Lower lobe of right lung (tissue), 2 donors: ENCODE results near the gene ENO3. TPM values are rescaled to one million over a fixed set of nuclear protein-coding genes. Genes with fewer than 3 reads are reported as not detected.
A peak's percentile ranks its signal among the peaks of the same experiment; 100 is the strongest.

Source experiments
- ATAC-seq, 2 donors: fragments of 200-7000 bp; cut with Tn5 transposase; one replicate each; pipeline ENCODE4 v1.9.1; 2020 to 2022; ENCODE audit warnings: mild to moderate bottlenecking in 2 of 2, moderate library complexity in 2 of 2
- DNase-seq: peaks from one replicate; pipeline ENCODE4 v3.0.0-alpha.2; 2020
- H3K27ac ChIP-seq: fragments of 200-600 bp; one replicate; pipeline ENCODE4 v1.8.0; 2022
- H3K27me3 ChIP-seq: fragments of 200-600 bp; one replicate; pipeline ENCODE4 v1.8.0; 2022; ENCODE audit warnings: low read depth
- H3K36me3 ChIP-seq: fragments of 200-600 bp; one replicate; pipeline ENCODE4 v1.8.0; 2022; ENCODE audit warnings: mild to moderate bottlenecking
- H3K4me1 ChIP-seq: fragments of 200-600 bp; one replicate; pipeline ENCODE4 v1.8.0; 2022
- H3K4me3 ChIP-seq: fragments of 200-600 bp; one replicate; pipeline ENCODE4 v1.8.0; 2022; ENCODE audit warnings: mild to moderate bottlenecking
- H3K9me3 ChIP-seq: fragments of 200-600 bp; one replicate; pipeline ENCODE4 v1.8.0; 2022
- intact Hi-C: fragments of 100-400 bp; cut with DNase I; formaldehyde crosslinking; loops from one replicate; pipeline ENCODE4 v1.11.0; 2022
- total RNA-seq: library from RNA; stranded (reverse); fragmentation: NEBNext Ultra II Directional; extraction: Animal tissue kit (Norgen Biotek cat#: 25700); gene quantifications from one replicate; pipeline ENCODE4 v1.2.1, GENCODE V29; 2021
- TF ChIP-seq, protein P1 (sequence below): fragments of 200-600 bp; IDR thresholded peaks from one replicate; pipeline ENCODE4 v1.8.0; 2022; ENCODE audit warnings: antibody characterized with exemption, mild to moderate bottlenecking
- donor health status: DM: no; HTN: yes; CAD: no; lungs with severe emphysema.

Gene ENO3
- total RNA-seq, 1 donor from 2014 or later: 8.2 TPM

DNA sequence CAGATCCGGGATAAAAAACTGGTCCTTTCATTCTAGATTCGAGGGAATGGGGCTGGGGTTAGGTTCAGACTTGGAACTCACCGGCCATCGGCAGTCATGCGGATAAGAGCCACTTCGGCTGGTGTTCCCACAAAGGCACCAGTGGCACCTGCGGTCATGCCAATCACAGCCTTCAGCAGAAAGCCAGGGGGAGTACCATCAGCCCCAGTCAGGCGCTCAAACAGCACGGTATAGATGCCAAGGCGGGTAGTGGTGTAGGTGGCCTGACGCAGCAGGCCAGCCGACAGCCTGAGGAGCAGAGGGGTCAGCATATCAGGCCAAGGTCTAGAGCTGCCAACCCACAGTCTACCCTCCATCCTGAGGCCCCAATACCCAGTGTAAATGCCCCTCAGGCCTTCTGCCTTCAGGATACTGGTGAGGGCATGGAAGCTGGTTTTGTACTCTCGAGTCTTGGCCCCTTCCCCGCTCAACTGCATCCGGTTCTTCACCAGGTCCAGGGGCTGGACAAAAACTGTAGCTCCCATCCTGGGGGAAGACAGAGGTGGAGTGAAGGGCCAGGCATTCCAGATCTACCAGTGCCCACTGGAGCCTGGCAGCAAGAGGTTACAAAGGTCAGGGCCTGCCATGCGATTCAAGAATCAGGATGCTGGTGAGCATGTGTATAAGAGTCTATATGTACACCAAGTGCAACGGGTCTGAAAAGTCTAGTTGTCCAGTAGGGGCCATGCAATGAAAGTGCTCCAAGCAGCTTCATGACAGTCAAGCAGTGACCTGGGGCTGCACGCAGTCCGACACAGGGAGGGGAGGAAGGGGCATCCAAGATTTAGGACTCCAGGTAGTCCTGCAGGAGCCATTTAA lies 12.0 kb upstream of the ENO3 start:
- Histone ChIP-seq H3K27ac (peak overlapping the region; percentile 90), H3K4me1 (peaks cover 49% of the 10 kb centered on the region), H3K36me3 (peaks cover 50% of the 10 kb centered on the region), H3K27me3 (no peaks in the 10 kb centered on the region), H3K4me3 (peak overlapping the region; percentile 97), H3K9me3 (no peaks in the 10 kb centered on the region)
- intact Hi-C loops: no loop called here
- DNase-seq: no peak
- TF ChIP-seq, protein P1, sequence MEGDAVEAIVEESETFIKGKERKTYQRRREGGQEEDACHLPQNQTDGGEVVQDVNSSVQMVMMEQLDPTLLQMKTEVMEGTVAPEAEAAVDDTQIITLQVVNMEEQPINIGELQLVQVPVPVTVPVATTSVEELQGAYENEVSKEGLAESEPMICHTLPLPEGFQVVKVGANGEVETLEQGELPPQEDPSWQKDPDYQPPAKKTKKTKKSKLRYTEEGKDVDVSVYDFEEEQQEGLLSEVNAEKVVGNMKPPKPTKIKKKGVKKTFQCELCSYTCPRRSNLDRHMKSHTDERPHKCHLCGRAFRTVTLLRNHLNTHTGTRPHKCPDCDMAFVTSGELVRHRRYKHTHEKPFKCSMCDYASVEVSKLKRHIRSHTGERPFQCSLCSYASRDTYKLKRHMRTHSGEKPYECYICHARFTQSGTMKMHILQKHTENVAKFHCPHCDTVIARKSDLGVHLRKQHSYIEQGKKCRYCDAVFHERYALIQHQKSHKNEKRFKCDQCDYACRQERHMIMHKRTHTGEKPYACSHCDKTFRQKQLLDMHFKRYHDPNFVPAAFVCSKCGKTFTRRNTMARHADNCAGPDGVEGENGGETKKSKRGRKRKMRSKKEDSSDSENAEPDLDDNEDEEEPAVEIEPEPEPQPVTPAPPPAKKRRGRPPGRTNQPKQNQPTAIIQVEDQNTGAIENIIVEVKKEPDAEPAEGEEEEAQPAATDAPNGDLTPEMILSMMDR: no peak
- no peak for ATAC-seq

DNA sequence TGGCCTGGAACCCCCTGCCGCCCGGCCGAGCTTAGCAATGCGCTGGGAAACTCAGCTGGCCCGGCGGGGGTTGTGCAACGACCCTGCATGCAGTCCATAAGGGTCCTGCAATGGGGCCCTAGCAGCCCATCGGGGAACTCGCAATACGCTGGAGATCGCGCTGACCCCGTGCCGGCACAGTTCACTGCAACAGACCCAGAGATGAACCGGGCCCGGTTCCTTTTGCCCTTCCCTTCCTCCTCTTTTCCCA lies 11.4 kb upstream of the ENO3 start:
- TF ChIP-seq, protein P1: no peak
- no peaks in the 10 kb centered on the region for H3K9me3 ChIP-seq

DNA sequence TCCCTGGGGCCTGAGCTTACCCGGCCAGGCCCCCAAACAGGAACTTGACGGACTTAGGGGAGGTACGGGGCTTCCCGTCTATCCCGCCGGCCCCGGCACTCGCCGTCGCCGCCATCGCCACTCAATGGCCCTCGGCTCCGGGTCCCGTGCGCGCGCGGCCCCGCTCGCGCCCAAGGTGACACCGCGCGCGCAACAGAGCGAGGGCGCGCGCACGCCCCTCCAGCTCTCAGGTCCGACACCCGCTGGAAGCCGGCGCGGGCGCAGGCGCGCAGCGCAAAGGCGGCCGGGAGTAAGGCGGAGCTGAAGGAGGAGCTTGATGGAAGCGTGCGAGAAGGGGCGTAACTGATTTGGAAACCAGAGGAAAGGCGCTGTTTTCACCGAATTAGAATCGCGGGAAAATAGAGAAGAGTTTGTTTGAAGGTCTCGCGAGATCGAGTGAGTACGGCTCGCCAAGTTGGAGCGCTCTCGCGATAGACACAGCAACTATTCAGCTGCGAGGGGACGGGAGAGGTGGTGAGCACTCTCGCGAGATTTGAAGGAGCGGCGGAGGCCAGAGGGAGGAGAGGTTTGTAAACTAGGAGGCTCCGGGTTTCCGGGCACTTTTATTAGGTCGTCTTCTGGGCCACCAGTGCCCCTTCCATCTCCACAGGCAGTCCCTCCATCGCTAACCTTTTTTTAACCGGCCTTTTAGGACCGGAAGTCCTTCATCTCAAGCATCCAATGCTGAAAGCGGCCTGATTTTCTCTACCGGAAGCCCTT lies 10.9 kb upstream of the ENO3 start, which contains the start of the genes RNF167 and SLC25A11:
Gene RNF167, plus strand, starts transcription at position 473 of the 759 bp plus-strand sequence. CDS start 642 bp downstream, outside the sequence.
Gene SLC25A11, minus strand, starts transcription at position 251 of the 759 bp plus-strand sequence. Its CDS starts 136 bp downstream, at position 115.
- TF ChIP-seq, protein P1: no peak
- peak within 1 kb of the TSS; percentile 97 for H3K4me3 ChIP-seq
- H3K27me3 ChIP-seq: no peaks in the 10 kb centered on the region
- H3K4me1 ChIP-seq: peaks cover 52% of the 10 kb centered on the region
- ATAC-seq (peak; percentile 95 to 97), DNase-seq (peak; percentile 96)
- peaks cover 60% of the 10 kb centered on the region for H3K36me3 ChIP-seq
- peak within 1 kb of the TSS; percentile 90 for H3K27ac ChIP-seq
- intact Hi-C loops: no loop called here
- H3K9me3 ChIP-seq: no peaks in the 10 kb centered on the region

More for the DNA sequence above, 11.4 kb upstream of the ENO3 start:
- DNase-seq (peak; percentile 70), ATAC-seq (no peak)
- H3K36me3 ChIP-seq: peaks cover 55% of the 10 kb centered on the region
- no peaks in the 10 kb centered on the region for H3K27me3 ChIP-seq
- H3K27ac ChIP-seq: peak overlapping the region; percentile 90
- peaks cover 49% of the 10 kb centered on the region for H3K4me1 ChIP-seq
- peak overlapping the region; percentile 97 for H3K4me3 ChIP-seq
- intact Hi-C loops: no loop called here

DNA sequence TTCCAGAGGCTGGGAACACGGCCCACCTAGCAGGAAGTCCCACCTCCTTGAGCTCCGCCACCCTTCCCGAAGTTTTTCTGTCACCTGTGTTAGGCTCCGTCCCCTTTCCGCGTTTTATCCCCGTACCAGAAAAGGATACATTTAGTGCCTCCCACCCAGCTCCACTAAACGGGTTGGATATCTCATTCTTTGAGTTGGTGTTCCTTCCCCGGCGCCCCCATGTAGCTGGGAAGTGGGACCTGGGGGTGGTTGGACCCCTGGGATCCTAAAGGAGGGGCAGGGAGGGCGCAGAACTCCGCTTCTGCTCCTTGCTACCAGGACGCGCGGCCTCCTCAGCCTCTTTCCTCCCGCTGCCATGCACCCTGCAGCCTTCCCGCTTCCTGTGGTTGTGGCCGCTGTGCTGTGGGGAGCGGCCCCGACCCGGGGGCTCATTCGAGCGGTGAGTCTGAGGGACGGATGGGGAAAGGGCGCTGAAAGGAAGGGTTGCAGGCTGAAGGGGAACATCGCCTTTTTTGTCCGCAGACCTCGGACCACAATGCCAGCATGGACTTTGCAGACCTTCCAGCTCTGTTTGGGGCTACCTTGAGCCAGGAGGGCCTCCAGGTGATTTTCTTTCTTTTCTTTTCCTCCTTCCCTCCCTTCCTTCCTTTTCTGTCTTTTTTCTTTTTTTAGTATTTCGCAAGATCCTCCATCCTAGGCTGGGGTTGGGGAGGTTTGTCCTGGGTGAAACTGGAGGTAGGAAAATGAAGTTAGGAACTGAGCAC lies 10.2 kb upstream of the ENO3 start:
- DNase-seq (no peak), ATAC-seq (peak; percentile 67 to 83)
- TF ChIP-seq, protein P1: no peak
- H3K4me3 ChIP-seq: peak overlapping the region; percentile 97
- intact Hi-C loops: no loop called here
- peak overlapping the region; percentile 90 for H3K27ac ChIP-seq
- no peaks in the 10 kb centered on the region for H3K27me3 ChIP-seq
- H3K36me3 ChIP-seq: peaks cover 67% of the 10 kb centered on the region
- no peaks in the 10 kb centered on the region for H3K9me3 ChIP-seq
- peaks cover 60% of the 10 kb centered on the region for H3K4me1 ChIP-seq

DNA sequence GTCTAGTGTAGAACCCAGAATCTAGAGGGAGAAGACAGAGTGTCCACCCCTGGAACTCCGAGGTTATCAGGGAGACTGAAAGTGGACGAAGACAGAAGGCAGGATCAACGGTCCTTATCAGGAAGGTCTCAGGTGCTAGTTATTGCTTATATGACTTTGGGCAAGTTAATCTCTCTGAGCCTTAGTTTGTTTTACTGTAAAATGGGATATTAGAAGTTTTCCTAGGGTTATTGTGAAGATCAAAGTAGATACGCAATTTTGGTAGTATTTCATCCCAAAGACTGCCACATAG lies 9.7 kb upstream of the ENO3 start:
- H3K9me3 ChIP-seq: no peaks in the 10 kb centered on the region
- peaks cover 65% of the 10 kb centered on the region for H3K4me1 ChIP-seq
- ATAC-seq (no peak), DNase-seq (no peak)
- H3K27me3 ChIP-seq: no peaks in the 10 kb centered on the region
- TF ChIP-seq, protein P1: no peak
- intact Hi-C loops: no loop called here
- peak overlapping the region; percentile 97 for H3K4me3 ChIP-seq
- peak overlapping the region; percentile 90 for H3K27ac ChIP-seq
- peaks cover 68% of the 10 kb centered on the region for H3K36me3 ChIP-seq
